Heart right ventricle (tissue), 16 donors: ENCODE measurements around the gene PGBD2. TPM values are rescaled to one million over a fixed set of nuclear protein-coding genes. Genes with fewer than 3 reads are reported as not detected.

ENCODE experiments used
- ATAC-seq, 8 donors: fragments of 200-7000 bp; cut with Tn5 transposase; one replicate each; pipeline ENCODE4 v1.9.1; 2020; ENCODE audit warnings: mild to moderate bottlenecking in 8 of 8, moderate library complexity in 8 of 8, moderate number of reproducible peaks in 1 of 8
- DNase-seq, 2 donors: peaks; one replicate each; pipeline ENCODE4 v3.0.0-alpha.2; 2020
- H3K27ac ChIP-seq, 10 donors: fragments of 200-600 bp; sonication (generic) in 2 of 10; one replicate each; pipeline versions ENCODE4 v1.5.0 to v1.8.0; 2020 to 2022; ENCODE audit warnings: mild to moderate bottlenecking in 3 of 10
- H3K27me3 ChIP-seq, 7 donors: fragments of 200-600 bp; one replicate each; pipeline ENCODE4 v1.8.0; 2021 to 2022; ENCODE audit warnings: mild to moderate bottlenecking in 2 of 7
- H3K36me3 ChIP-seq, 9 donors: fragments of 200-600 bp; sonication (generic) in 1 of 9; one replicate each; pipeline versions ENCODE4 v1.5.0 to v1.8.0; 2020 to 2022; ENCODE audit warnings: mild to moderate bottlenecking in 2 of 9
- H3K4me1 ChIP-seq, 9 donors: fragments of 200-600 bp; sonication (generic) in 1 of 9; one replicate each; pipeline versions ENCODE4 v1.5.0 to v1.8.0; 2020 to 2022; ENCODE audit warnings: mild to moderate bottlenecking in 4 of 9
- H3K4me3 ChIP-seq, 10 donors: fragments of 200-600 bp; sonication (generic) in 2 of 10; one replicate each; pipeline versions ENCODE4 v1.5.0 to v1.8.0; 2020 to 2022; ENCODE audit warnings: mild to moderate bottlenecking in 7 of 10, moderate library complexity in 2 of 10
- H3K9me3 ChIP-seq, 11 donors: fragments of 200-600 bp in 10 of 11; sonication (generic) in 2 of 11; one replicate each; pipeline versions ENCODE4 v1.5.0 to v1.8.0; 2013 to 2022; ENCODE audit warnings: mild to moderate bottlenecking in 2 of 11, control low read depth in 1 of 11, moderate library complexity in 1 of 11
- WGBS, 2 donors: extraction: QIAGEN DNeasy Blood & Tissue Kit; methylation state at CpG; one replicate each; pipeline ENCODE4 v1.1.7; 2013; ENCODE audit warnings: inconsistent platforms in 1 of 2; 5-methylcytosine and 5-hydroxymethylcytosine counted together
- intact Hi-C, 10 donors: fragments of 100-400 bp; cut with DNase I; formaldehyde crosslinking; loops; one replicate each; pipeline versions ENCODE4 v1.11.1 to v1.14.2; 2022
- polyA plus RNA-seq, 2 donors: library from polyadenylated mRNA; stranded (reverse); fragments of 200-250 nt; gene quantifications; one replicate each; pipeline ENCODE4 v1.2.3, GENCODE V29; 2013
- total RNA-seq, 10 donors: library from RNA; stranded (reverse); fragmentation: NEBNext Ultra II Directional in 3 of 10; extraction: Animal tissue kit (Norgen Biotek cat#: 25700) in 3 of 10; gene quantifications; one replicate each; pipeline versions ENCODE4 v1.2.1 to v1.2.4, GENCODE V29; 2021 to 2023
- TF ChIP-seq, protein P1 (sequence below), 9 donors: fragments of 200-600 bp; sonication (generic) in 2 of 9; IDR thresholded peaks; one replicate each; pipeline versions ENCODE4 v1.5.0 to v1.8.0; 2021 to 2022; ENCODE audit warnings: antibody characterized with exemption in 9 of 9, mild to moderate bottlenecking in 5 of 9, moderate library complexity in 1 of 9
- donor health status: Arrhythmogenic right ventricular cardiomyopathy.
- donor health status: ischemic (EF 13 %, LVEDD 7.1; RV severe dilation, severe dysfunction).
- donor health status: healthy with polysubstance abuse.
- donor health status: DM: no; HTN: yes; CAD: no.
- donor health status: DM: no; HTN: no; CAD: no.
- donor health status: ischemic (EF 25% LVEDD 6.9; RV normal size, moderate dysfunction).
- donor health status: ischemic (EF 25% LVEDD 5.7; RV mildly dilated, moderate dysfunction).
- donor health status: healthy.
- donor health status: DM: yes; HTN: yes; CAD: no.
- donor health status: Ischemic cardiomyopathy.
- donor health status: ischemic (EF 35%, LVEDD 5.7; RV mildly dilated, moderate dysfunction).
- donor health status: nonischemic (EF 11% LVEDD 7.7; RV severe dilation, severe dysfunction).
- donor health status: DM: yes; HTN: yes; CAD: no.
- donor health status: PGD.
- donor health status: ischemic (EF 29% LVEDD 5.4; RV normal size, mild dysfunction).
- donor health status: nonischemic (EF 23%, LVEDD 6.1; RV moderate dilation, normal function).

Gene PGBD2
- total and polyA plus RNA-seq, 12 donors, result 1.3 to 3.4 (median 2.2) TPM

- H3K4me1 ChIP-seq, result peaks cover 0 to 7% (median 0%) of the 10 kb centered on the region in 9 donors
- no peak for DNase-seq
Measured at GRCh38 chr1:248890549-248891498, 15.2 kb upstream of the PGBD2 start.

DNA sequence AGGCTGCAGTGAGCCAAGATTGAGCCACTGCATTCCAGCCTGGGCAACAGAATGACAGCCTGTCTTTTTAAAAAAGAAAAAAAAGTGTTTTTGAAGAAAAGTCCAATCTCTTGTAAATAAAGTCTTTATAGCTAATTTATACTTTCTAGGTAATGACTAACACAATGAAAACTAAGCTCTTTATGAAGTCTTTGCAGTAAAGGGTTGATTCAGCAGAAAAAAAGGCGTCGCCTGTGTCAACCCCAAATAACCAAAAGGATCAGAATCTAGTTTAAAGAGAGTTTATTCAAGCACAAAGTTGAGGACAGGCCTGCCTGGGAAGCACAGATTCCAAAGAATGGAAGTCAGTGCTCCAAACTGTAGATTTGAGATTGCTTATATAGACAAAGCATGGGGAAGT is 14.3 kb upstream of the PGBD2 start:
- H3K27me3 ChIP-seq, result peaks cover 0 to 13% (median 0%) of the 10 kb centered on the region in 7 donors
- WGBS, 2 donors, result 94 to 97% methylated on average over 2 of the region's 2 CpGs
- intact Hi-C loops, result no loop called here
- ATAC-seq, result no peak
- TF ChIP-seq, protein P1, sequence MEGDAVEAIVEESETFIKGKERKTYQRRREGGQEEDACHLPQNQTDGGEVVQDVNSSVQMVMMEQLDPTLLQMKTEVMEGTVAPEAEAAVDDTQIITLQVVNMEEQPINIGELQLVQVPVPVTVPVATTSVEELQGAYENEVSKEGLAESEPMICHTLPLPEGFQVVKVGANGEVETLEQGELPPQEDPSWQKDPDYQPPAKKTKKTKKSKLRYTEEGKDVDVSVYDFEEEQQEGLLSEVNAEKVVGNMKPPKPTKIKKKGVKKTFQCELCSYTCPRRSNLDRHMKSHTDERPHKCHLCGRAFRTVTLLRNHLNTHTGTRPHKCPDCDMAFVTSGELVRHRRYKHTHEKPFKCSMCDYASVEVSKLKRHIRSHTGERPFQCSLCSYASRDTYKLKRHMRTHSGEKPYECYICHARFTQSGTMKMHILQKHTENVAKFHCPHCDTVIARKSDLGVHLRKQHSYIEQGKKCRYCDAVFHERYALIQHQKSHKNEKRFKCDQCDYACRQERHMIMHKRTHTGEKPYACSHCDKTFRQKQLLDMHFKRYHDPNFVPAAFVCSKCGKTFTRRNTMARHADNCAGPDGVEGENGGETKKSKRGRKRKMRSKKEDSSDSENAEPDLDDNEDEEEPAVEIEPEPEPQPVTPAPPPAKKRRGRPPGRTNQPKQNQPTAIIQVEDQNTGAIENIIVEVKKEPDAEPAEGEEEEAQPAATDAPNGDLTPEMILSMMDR (IDR thresholded peaks at IDR 0.05), result no peak
- no peak for DNase-seq
- no peak overlapping the region for H3K27ac ChIP-seq
- no peaks in the 10 kb centered on the region for H3K36me3 ChIP-seq
- no peaks in the 10 kb centered on the region for H3K9me3 ChIP-seq
- peaks cover 0 to 1% (median 0%) of the 10 kb centered on the region in 9 donors for H3K4me1 ChIP-seq
- no peak overlapping the region for H3K4me3 ChIP-seq

More at GRCh38 chr1:248890549-248891498, 15.2 kb upstream of the PGBD2 start:
- WGBS, 2 donors, result 93 to 95% methylated on average over 9 of the region's 9 CpGs
- no peaks in the 10 kb centered on the region for H3K9me3 ChIP-seq
- no peak overlapping the region for H3K27ac ChIP-seq
- TF ChIP-seq, protein P1 (IDR thresholded peaks at IDR 0.05), result no peak
- H3K36me3 ChIP-seq, result no peaks in the 10 kb centered on the region
- ATAC-seq, result no peak
- H3K4me3 ChIP-seq, result no peak overlapping the region
- peaks cover 0 to 5% (median 0%) of the 10 kb centered on the region in 7 donors for H3K27me3 ChIP-seq
- intact Hi-C loops, result no loop called here

DNA sequence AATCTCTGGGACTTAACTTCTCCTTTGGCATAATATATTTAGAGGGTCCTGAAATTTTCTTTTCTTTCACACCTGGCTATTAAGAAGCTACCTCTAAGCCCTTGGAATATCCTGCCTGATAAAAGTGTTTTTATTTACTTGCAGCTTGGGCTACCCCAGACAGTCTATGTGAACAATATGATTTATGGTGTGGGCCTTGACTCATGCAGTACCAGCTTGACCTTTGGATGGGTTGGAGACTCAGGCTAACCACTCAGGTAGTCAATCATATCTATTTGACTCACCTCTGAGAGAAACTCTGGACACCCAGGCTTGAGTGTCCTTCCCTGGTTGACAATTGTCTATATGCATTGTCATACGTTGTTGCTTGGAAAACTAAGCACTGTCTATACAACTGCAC is 13.4 kb upstream of the PGBD2 start:
- ATAC-seq (no peak), DNase-seq (no peak)
- Histone ChIP-seq H3K27ac (no peak overlapping the region), H3K9me3 (no peaks in the 10 kb centered on the region), H3K4me1 (no peaks in the 10 kb centered on the region), H3K27me3 (peaks cover 0 to 21% (median 4%) of the 10 kb centered on the region in 7 donors), H3K4me3 (no peak overlapping the region), H3K36me3 (no peaks in the 10 kb centered on the region)
- TF ChIP-seq, protein P1 (IDR thresholded peaks at IDR 0.05), result no peak
- 79 to 80% methylated on average over 1 of the region's 1 CpG for WGBS, 2 donors
- intact Hi-C loops, result no loop called here

DNA sequence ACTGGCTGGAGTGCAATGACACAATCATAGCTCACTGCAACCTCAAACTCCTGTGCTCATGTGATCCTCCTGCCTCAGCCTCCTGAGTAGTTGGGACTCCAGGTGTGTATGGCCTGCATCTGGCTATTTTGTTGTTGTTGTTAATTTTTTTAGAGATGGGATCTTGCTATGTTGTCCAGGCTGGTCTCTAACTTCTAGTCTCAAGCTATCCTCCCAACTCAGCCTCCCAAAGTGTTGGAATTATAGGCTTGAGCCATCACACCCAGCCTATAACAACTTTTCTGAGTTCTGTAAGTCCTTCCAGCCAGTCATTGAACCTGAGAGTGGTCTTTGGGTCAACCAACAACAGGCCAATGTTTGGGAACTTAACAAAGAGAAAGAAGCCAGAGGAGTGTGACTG is 11.2 kb upstream of the PGBD2 start:
- no peak for ATAC-seq

More for the DNA sequence above, 11.2 kb upstream of the PGBD2 start:
- intact Hi-C loops, result no loop called here
- Histone ChIP-seq H3K27me3 (peaks cover 0 to 38% (median 15%) of the 10 kb centered on the region in 7 donors), H3K4me3 (no peak overlapping the region), H3K27ac (no peak overlapping the region), H3K36me3 (no peaks in the 10 kb centered on the region), H3K9me3 (no peaks in the 10 kb centered on the region), H3K4me1 (no peaks in the 10 kb centered on the region)
- DNase-seq, result no peak
- TF ChIP-seq, protein P1 (IDR thresholded peaks at IDR 0.05), result no peak
